Measurements from ENCODE around the gene MEIG1. TPM values are rescaled to one million over a fixed set of nuclear protein-coding genes. Genes with fewer than 3 reads are reported as not detected.
A peak's percentile ranks its signal among the peaks of the same experiment; 100 is the strongest.

The MEIG1 gene
- total and polyA plus RNA-seq, 2 donors (not counting 1 experiment from before 2014, with no cell fraction given): 0.69 TPM; not detected in 1

- Histone ChIP-seq H3K4me3 (ENCODE audit: control extremely low read depth in 1 of 5, extremely low read depth in 1 of 5, insufficient read depth in 1 of 5, low read depth in 2 of 5, low read length in 4 of 5) (peak overlapping the region in 1 of 5 experiments; percentile 75), H2AFZ (ENCODE audit: insufficient read depth, low read depth, low read length, poor library complexity, severe bottlenecking) (no peak overlapping the region), H3K79me2 (ENCODE audit: control insufficient read depth, insufficient read depth, low read length) (peaks cover 36% of the 10 kb centered on the region), H3K9ac (ENCODE audit: low read length) (no peak overlapping the region), H3K27me3 (replicated peaks in 1 of 4; ENCODE audit: control extremely low read depth in 1 of 4, control insufficient read depth in 3 of 4, insufficient read depth in 4 of 4, low read length in 3 of 4) (no peaks in the 10 kb centered on the region), H3K9me3 (ENCODE audit: control extremely low read depth in 1 of 3, control insufficient read depth in 2 of 3, insufficient read depth in 1 of 3, low read length in 2 of 3) (no peaks in the 10 kb centered on the region), H3K4me2 (replicated peaks; ENCODE audit: low read depth, low read length, poor library complexity, severe bottlenecking) (peak overlapping the region; percentile 86), H3K36me3 (replicated peaks in 1 of 2; ENCODE audit: control extremely low read depth in 1 of 2, control insufficient read depth in 1 of 2, extremely low read depth in 1 of 2, insufficient read depth in 2 of 2, low read length in 1 of 2) (peaks cover 0 to 7% of the 10 kb centered on the region in 2 experiments), H3K27ac (ENCODE audit: low read length in 2 of 2) (peak overlapping the region in 1 of 2 donors; percentile 87), H3K4me1 (ENCODE audit: control insufficient read depth in 2 of 2, insufficient read depth in 2 of 2, low read length in 2 of 2) (peaks cover 36 to 56% of the 10 kb centered on the region in 2 donors), H4K20me1 (ENCODE audit: control insufficient read depth, insufficient read depth, low read length, poor library complexity, severe bottlenecking) (peaks cover 18% of the 10 kb centered on the region)
- Mint-ChIP-seq H3K9me3 (ENCODE audit: insufficient read depth) (no peaks in the 10 kb centered on the region), H3K27me3 (no peaks in the 10 kb centered on the region), H3K4me1 (peaks cover 53% of the 10 kb centered on the region), H3K27ac (peak overlapping the region; percentile 97), H3K4me3 (peak overlapping the region; percentile 30)
- ATAC-seq (ENCODE audit: low read depth) (no peak), DNase-seq (no peak)
- POLR2A ChIA-PET: interaction anchor here (1.2 kb wide), 1 partner anchor 28 kb away, joined by 3 read pairs; no protein-coding TSS in a partner anchor
- WGBS (ENCODE audit: insufficient coverage): 92% methylated on average over 18 of the region's 19 CpGs
- CTCF ChIA-PET: interaction anchor here (0.9 kb wide), 1 partner anchor 117 kb away, joined by 4 read pairs; the partner anchor contains the start of gene CDNF
- intact Hi-C loops (cut with micrococcal nuclease): loop anchor here (2.0 to 5.0 kb wide), 3 partner anchors 213 to 298 kb away; partner anchors contain the start of gene NMT2
- TF ChIP-seq CTCF (IDR thresholded peaks at IDR 0.05) (no peak), EZH2 (IDR thresholded peaks at IDR 0.05; ENCODE audit: borderline replicate concordance, insufficient read depth, low read depth, low read length, poor library complexity, severe bottlenecking) (no peak)
Measured at GRCh38 chr10:14954934-14955333, 4.3 kb upstream of the MEIG1 start.

GRCh38 chr10:14958872-14959220 lies 342 bp upstream of the MEIG1 start:
- POLR2A ChIA-PET: interaction anchor here (0.6 to 1.4 kb wide), 4 partner anchors 8 to 138 kb away, joined by 3 to 7 read pairs (median 6); partner anchors contain the start of genes RPP38 and SUV39H2
- Histone ChIP-seq H3K79me2 (ENCODE audit: control insufficient read depth, insufficient read depth, low read length) (no peaks in the 10 kb centered on the region), H3K4me1 (ENCODE audit: control insufficient read depth in 2 of 2, insufficient read depth in 2 of 2, low read length in 2 of 2) (peaks cover 6 to 23% of the 10 kb centered on the region in 2 donors), H3K27ac (ENCODE audit: low read length in 2 of 2) (peak overlapping the region; percentile 74 to 88), H3K27me3 (replicated peaks in 1 of 4; ENCODE audit: control extremely low read depth in 1 of 4, control insufficient read depth in 3 of 4, insufficient read depth in 4 of 4, low read length in 3 of 4) (no peaks in the 10 kb centered on the region), H3K36me3 (replicated peaks in 1 of 2; ENCODE audit: control extremely low read depth in 1 of 2, control insufficient read depth in 1 of 2, extremely low read depth in 1 of 2, insufficient read depth in 2 of 2, low read length in 1 of 2) (no peaks in the 10 kb centered on the region), H2AFZ (ENCODE audit: insufficient read depth, low read depth, low read length, poor library complexity, severe bottlenecking) (peak overlapping the region; percentile 90), H3K4me2 (replicated peaks; ENCODE audit: low read depth, low read length, poor library complexity, severe bottlenecking) (peak overlapping the region; percentile 92), H4K20me1 (ENCODE audit: control insufficient read depth, insufficient read depth, low read length, poor library complexity, severe bottlenecking) (no peaks in the 10 kb centered on the region), H3K4me3 (ENCODE audit: control extremely low read depth in 1 of 5, extremely low read depth in 1 of 5, insufficient read depth in 1 of 5, low read depth in 2 of 5, low read length in 4 of 5) (peak overlapping the region in 4 of 5 experiments; percentile 83 to 99 (median 87)), H3K9ac (ENCODE audit: low read length) (peak overlapping the region; percentile 93), H3K9me3 (ENCODE audit: control extremely low read depth in 1 of 3, control insufficient read depth in 2 of 3, insufficient read depth in 1 of 3, low read length in 2 of 3) (no peaks in the 10 kb centered on the region)
- intact Hi-C loops (cut with micrococcal nuclease): loop anchor here (1.0 to 2.0 kb wide), 3 partner anchors 81 to 138 kb away; partner anchors contain the start of genes CDNF, HSPA14, MSANTD7 and RPP38
- no peaks in the 10 kb centered on the region for H3K27me3 Mint-ChIP-seq
- peak overlapping the region; percentile 99 for H3K4me3 Mint-ChIP-seq
- WGBS (ENCODE audit: insufficient coverage): 8% methylated on average over 4 of the region's 12 CpGs
- DNase-seq (no peak), ATAC-seq (ENCODE audit: low read depth) (no peak)
- peak overlapping the region; percentile 98 for H3K27ac Mint-ChIP-seq
- TF ChIP-seq EZH2 (IDR thresholded peaks at IDR 0.05; ENCODE audit: borderline replicate concordance, insufficient read depth, low read depth, low read length, poor library complexity, severe bottlenecking) (no peak), CTCF (IDR thresholded peaks at IDR 0.05) (no peak)
- no peaks in the 10 kb centered on the region for H3K9me3 Mint-ChIP-seq (ENCODE audit: insufficient read depth)
- H3K4me1 Mint-ChIP-seq: peaks cover 27% of the 10 kb centered on the region
- CTCF ChIA-PET: interaction anchor here (0.8 to 2.5 kb wide), 7 partner anchors 10 to 147 kb away, joined by 3 to 9 read pairs (median 7); partner anchors contain the start of genes CDNF, HSPA14, MSANTD7 and SUV39H2

Measured in B cell (primary cell).